ENCODE data around the gene SRSF3. TPM values are rescaled to one million over a fixed set of nuclear protein-coding genes. Genes with fewer than 3 reads are reported as not detected.

SRSF3 gene
- total RNA-seq, 1 experiment from 2014 or later = 954 TPM

DNA sequence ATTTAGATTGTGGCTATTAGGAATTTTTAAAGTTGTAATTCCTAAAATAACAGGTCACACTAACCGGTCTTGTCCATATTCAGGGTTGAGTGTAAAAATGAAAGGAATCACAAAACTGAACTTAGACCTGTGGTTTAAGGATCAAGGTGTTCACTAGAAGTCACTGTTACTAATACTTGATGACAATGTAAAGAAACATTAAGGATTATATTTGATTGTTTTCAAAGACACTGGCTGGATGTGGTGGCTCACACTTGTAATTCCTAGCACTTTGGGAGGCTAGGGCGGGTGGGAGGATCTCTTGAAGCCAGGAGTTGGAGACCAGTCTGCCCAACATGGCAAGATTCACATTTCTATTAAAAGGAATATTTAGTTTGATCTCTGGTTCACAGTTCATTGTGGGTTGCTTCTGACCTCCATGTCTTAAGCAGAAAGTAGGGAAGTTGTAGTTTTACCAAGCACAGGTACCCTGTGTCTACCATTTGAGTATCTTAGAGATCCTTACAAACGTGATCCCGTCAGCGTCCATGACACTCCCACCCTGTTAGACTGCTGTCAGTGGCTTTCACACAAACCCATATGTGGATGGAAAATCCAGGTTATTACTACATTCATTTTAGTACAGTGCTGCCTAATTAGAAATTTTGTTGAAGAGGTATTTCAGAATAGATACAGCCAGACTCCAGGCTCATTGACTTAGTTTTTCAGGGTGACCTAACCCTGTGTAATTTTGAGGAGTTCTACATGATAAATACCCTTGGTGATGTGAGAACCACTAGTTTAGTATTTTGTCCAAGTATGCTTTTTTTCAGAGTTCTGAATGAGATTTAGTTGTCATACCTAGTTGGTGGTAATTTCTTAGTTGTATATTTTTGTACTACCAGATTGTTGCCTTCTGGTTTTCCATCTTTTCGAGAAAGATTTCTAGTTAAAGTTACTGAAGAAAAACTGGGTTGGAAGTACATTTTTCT, 10.2 kb downstream of the SRSF3 start:
- no peaks in the 10 kb centered on the region for H4K20me1 ChIP-seq (ENCODE audit: control insufficient read depth, insufficient read depth, insufficient read length)
- no peak overlapping the region for H2BK15ac ChIP-seq (ENCODE audit: low read depth, low read length)
- H3K79me1 ChIP-seq (ENCODE audit: insufficient read depth, low read depth, low read length, poor library complexity, severe bottlenecking) = no peaks in the 10 kb centered on the region
- no peaks in the 10 kb centered on the region for H3K9me3 ChIP-seq (ENCODE audit: control insufficient read depth, low read depth, low read length)
- H3K23me2 ChIP-seq (ENCODE audit: insufficient read length, low read depth, low read length, poor library complexity, severe bottlenecking) = no peaks in the 10 kb centered on the region
- no peak overlapping the region for H3K27ac ChIP-seq (ENCODE audit: insufficient read length, low read depth, low read length)
- no peak overlapping the region for H2AFZ ChIP-seq (ENCODE audit: low read length)
- H3K79me2 ChIP-seq (ENCODE audit: insufficient read depth, low read length) = peaks cover 18% of the 10 kb centered on the region; the same call in 1 of the 2 replicates
- H3K4me2 ChIP-seq (ENCODE audit: insufficient read depth, insufficient read length, low read length) = no peak overlapping the region
- H2BK12ac ChIP-seq (ENCODE audit: insufficient read length, low read depth, low read length) = no peak overlapping the region
- H3K4ac ChIP-seq (ENCODE audit: low read depth, low read length) = no peak overlapping the region
- no peak overlapping the region for H4K91ac ChIP-seq (ENCODE audit: insufficient read length, low read depth, low read length)
- H2BK5ac ChIP-seq (ENCODE audit: insufficient read length, low read length) = no peak overlapping the region
- DNase-seq = no peak
- H3K9me3 Mint-ChIP-seq = no peaks in the 10 kb centered on the region
- no peak overlapping the region for H2BK120ac ChIP-seq (ENCODE audit: low read depth, low read length, poor library complexity, severe bottlenecking)
- no peak overlapping the region for H3K14ac ChIP-seq (ENCODE audit: insufficient read depth, low read length)
- no peaks in the 10 kb centered on the region for H3K27me3 ChIP-seq (ENCODE audit: insufficient read depth, low read length)
- no peak overlapping the region for H3K56ac ChIP-seq (ENCODE audit: insufficient read length, low read depth, low read length)
- H3T11ph ChIP-seq (ENCODE audit: low read length) = no peak overlapping the region
- H3K27me3 Mint-ChIP-seq (ENCODE audit: low read depth) = peaks cover 2% of the 10 kb centered on the region
- no peak overlapping the region for H4K8ac ChIP-seq (replicated peaks; ENCODE audit: insufficient read length, low read depth, low read length)
- H3K4me3 Mint-ChIP-seq = no peak overlapping the region
- H3K4me1 ChIP-seq (ENCODE audit: insufficient read depth, low read length) = no peaks in the 10 kb centered on the region
- no CpG with 5 or more reads among the region's 6 CpGs for WGBS (ENCODE audit: extremely low coverage, insufficient read length, low lambda C conversion rate)
- no peak overlapping the region for H3K23ac ChIP-seq (ENCODE audit: insufficient read length, low read depth, low read length)
- no peak overlapping the region for H2AK5ac ChIP-seq (ENCODE audit: insufficient read length, low read length)
- H4K5ac ChIP-seq (ENCODE audit: insufficient read length, low read depth, low read length) = no peak overlapping the region
- no peak overlapping the region for H2BK20ac ChIP-seq (ENCODE audit: low read depth, low read length, poor library complexity, severe bottlenecking)
- H3K9ac ChIP-seq (ENCODE audit: extremely low read depth, insufficient read length, low read length) = no peak overlapping the region
- TF ChIP-seq, protein P1, sequence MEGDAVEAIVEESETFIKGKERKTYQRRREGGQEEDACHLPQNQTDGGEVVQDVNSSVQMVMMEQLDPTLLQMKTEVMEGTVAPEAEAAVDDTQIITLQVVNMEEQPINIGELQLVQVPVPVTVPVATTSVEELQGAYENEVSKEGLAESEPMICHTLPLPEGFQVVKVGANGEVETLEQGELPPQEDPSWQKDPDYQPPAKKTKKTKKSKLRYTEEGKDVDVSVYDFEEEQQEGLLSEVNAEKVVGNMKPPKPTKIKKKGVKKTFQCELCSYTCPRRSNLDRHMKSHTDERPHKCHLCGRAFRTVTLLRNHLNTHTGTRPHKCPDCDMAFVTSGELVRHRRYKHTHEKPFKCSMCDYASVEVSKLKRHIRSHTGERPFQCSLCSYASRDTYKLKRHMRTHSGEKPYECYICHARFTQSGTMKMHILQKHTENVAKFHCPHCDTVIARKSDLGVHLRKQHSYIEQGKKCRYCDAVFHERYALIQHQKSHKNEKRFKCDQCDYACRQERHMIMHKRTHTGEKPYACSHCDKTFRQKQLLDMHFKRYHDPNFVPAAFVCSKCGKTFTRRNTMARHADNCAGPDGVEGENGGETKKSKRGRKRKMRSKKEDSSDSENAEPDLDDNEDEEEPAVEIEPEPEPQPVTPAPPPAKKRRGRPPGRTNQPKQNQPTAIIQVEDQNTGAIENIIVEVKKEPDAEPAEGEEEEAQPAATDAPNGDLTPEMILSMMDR (conservative IDR thresholded peaks at IDR 0.05) = no peak
- H3K18ac ChIP-seq (ENCODE audit: insufficient read length, low read depth, low read length) = no peak overlapping the region
- H3K4me1 Mint-ChIP-seq = peaks cover 37 to 41% of the 10 kb centered on the region in 2 experiments
- peaks cover 81 to 99% (median 97%) of the 10 kb centered on the region in 3 experiments for H3K36me3 Mint-ChIP-seq (ENCODE audit: insufficient read depth in 1 of 3, low read depth in 3 of 3)
- peak overlapping the region in 2 of 3 experiments; percentile 63 to 82; a peak in 3 of 7 replicates for H3K27ac Mint-ChIP-seq
